ENCODE data around the gene ZAR1L. TPM values are rescaled to one million over a fixed set of nuclear protein-coding genes. Genes with fewer than 3 reads are reported as not detected.
A peak's percentile ranks its signal among the peaks of the same experiment; 100 is the strongest.

Gene ZAR1L
- total and polyA plus RNA-seq, 2 of the 4 experiments (the other 2 are of a cell fraction): not detected

GRCh38 chr13:32261567-32261966 is 53.6 kb downstream of the ZAR1L start:
- Histone ChIP-seq H3K56ac (ENCODE audit: extremely low read depth, insufficient read depth, low read length) (peak overlapping the region; percentile 53; the same call in 1 of the 2 replicates), H3K4me1 (ENCODE audit: control insufficient read depth, insufficient read depth, low read length) (peaks cover 13% of the 10 kb centered on the region), H3K18ac (ENCODE audit: low read depth, low read length) (peak overlapping the region; percentile 22; the same call in 1 of the 2 replicates), H3K4me2 (ENCODE audit: low read depth, low read length) (peak overlapping the region; percentile 44; the same call in 1 of the 2 replicates), H3K9ac (ENCODE audit: low read depth, low read length) (no peak overlapping the region), H3K79me1 (ENCODE audit: low read depth in 1 of 2, low read length in 2 of 2) (no peaks in the 10 kb centered on the region), H4K91ac (ENCODE audit: insufficient read depth, low read depth, low read length) (peak overlapping the region; percentile 25; the same call in 1 of the 2 replicates), H2AFZ (replicated peaks; ENCODE audit: low read length, poor library complexity) (peak overlapping the region; percentile 73), H2AK9ac (replicated peaks; ENCODE audit: low read depth, low read length, poor library complexity) (no peak overlapping the region), H3K4ac (ENCODE audit: low read depth, low read length) (peak overlapping the region; percentile 57), H3K27ac (ENCODE audit: insufficient read depth, low read length) (peak overlapping the region; percentile 48; the same call in 1 of the 2 replicates), H4K8ac (ENCODE audit: low read depth in 2 of 2, low read length in 2 of 2) (peak overlapping the region in 1 of 2 experiments; percentile 63; a peak in 1 of 4 replicates), H2BK20ac (ENCODE audit: low read depth, low read length) (peak overlapping the region; percentile 59), H3K14ac (replicated peaks; ENCODE audit: low read depth, low read length) (peak overlapping the region; percentile 54; the same call in 1 of the 2 replicates), H3K23ac (ENCODE audit: low read depth, low read length) (peak overlapping the region; percentile 69; the same call in 1 of the 2 replicates), H2AK5ac (ENCODE audit: low read depth, low read length) (no peak overlapping the region), H4K20me1 (ENCODE audit: insufficient read depth, low read length) (no peaks in the 10 kb centered on the region), H2BK15ac (ENCODE audit: low read depth, low read length) (no peak overlapping the region), H3K4me3 (ENCODE audit: insufficient read depth, low read depth, low read length) (no peak overlapping the region), H3K9me1 (ENCODE audit: insufficient read depth, low read length) (peaks cover 8% of the 10 kb centered on the region), H2BK120ac (ENCODE audit: low read depth, low read length) (peak overlapping the region; percentile 38; the same call in 1 of the 2 replicates), H4K5ac (ENCODE audit: low read depth, low read length) (no peak overlapping the region), H3K36me3 (ENCODE audit: control insufficient read depth, insufficient read depth, low read length) (peaks cover 5% of the 10 kb centered on the region; the same call in 1 of the 2 replicates), H2BK5ac (ENCODE audit: low read depth, low read length, poor library complexity, severe bottlenecking) (peak overlapping the region; percentile 50), H3K27me3 (ENCODE audit: control insufficient read depth, insufficient read depth, low read length) (no peaks in the 10 kb centered on the region), H3K9me3 (ENCODE audit: control insufficient read depth, insufficient read depth, low read length) (no peaks in the 10 kb centered on the region)
- dilution Hi-C loops (cut with HindIII; ENCODE audit: low sequenced_read_pairs, unreplicated experiment) (no loop called here), in situ Hi-C loops (cut with MboI; ENCODE audit: low sequenced_read_pairs) (no loop called here), intact Hi-C loops (cut with micrococcal nuclease) (loop anchor here (5.0 kb wide), 1 partner anchor 51 kb away; no protein-coding TSS in a partner anchor)
- no TSS peak for BruUV-seq (replicated peaks)
- ChIA-PET CTCF (no interaction called here), POLR2A (ENCODE audit: unreplicated experiment) (no interaction called here)
- 0% methylated on average over 1 of the region's 9 CpGs; no CpG with 5 or more reads in 1 of the 2 experiments for WGBS, 2 experiments (ENCODE audit: extremely low coverage in 2 of 2, insufficient read length in 1 of 2)
- peak; percentile 78 for ATAC-seq (ENCODE audit: low read depth)
- peak; percentile 92 for DNase-seq
- peak; percentile 54; the same call in 1 of the 2 replicates for TF ChIP-seq MXI1 (IDR thresholded peaks at IDR 0.05; ENCODE audit: borderline replicate concordance, low read depth, low read length)
- TF ChIP-seq RCOR1 (IDR thresholded peaks at IDR 0.05; ENCODE audit: insufficient replicate concordance, low read length): no peak
- TF ChIP-seq CEBPB (IDR thresholded peaks at IDR 0.05; ENCODE audit: low read depth, low read length): no peak
- no peak for TF ChIP-seq NFE2L2 (IDR thresholded peaks at IDR 0.05; ENCODE audit: low read depth, low read length)
- TF ChIP-seq RAD21 (IDR thresholded peaks at IDR 0.05; ENCODE audit: low read length): no peak
- peak; percentile 26; the same call in 1 of the 2 replicates for TF ChIP-seq FOS (IDR thresholded peaks at IDR 0.05; ENCODE audit: low read depth, low read length)
- TF ChIP-seq CHD1 (IDR thresholded peaks at IDR 0.05; ENCODE audit: low read depth, low read length): no peak
- no peak for TF ChIP-seq BHLHE40 (IDR thresholded peaks at IDR 0.05; ENCODE audit: low read depth, low read length)
- TF ChIP-seq POLR2A (IDR thresholded peaks at IDR 0.05; ENCODE audit: low read depth, low read length): no peak
- no peak for TF ChIP-seq MAZ (IDR thresholded peaks at IDR 0.05; ENCODE audit: borderline replicate concordance, low read depth, low read length)
- TF ChIP-seq MAFK (IDR thresholded peaks at IDR 0.05; ENCODE audit: low read depth, low read length): no peak
- TF ChIP-seq USF2 (IDR thresholded peaks at IDR 0.05; ENCODE audit: low read depth, low read length): no peak
- no peak for TF ChIP-seq ELK1 (IDR thresholded peaks at IDR 0.05; ENCODE audit: borderline replicate concordance, low read depth, low read length)
- no peak for TF ChIP-seq CTCF (conservative IDR thresholded peaks at IDR 0.05; ENCODE audit: low read depth, low read length)
